Progenitor cell of endocrine pancreas (in vitro differentiated cells): Measurements from ENCODE around the gene GDF3. TPM values are rescaled to one million over a fixed set of nuclear protein-coding genes. Genes with fewer than 3 reads are reported as not detected.

ENCODE experiments used
- DNase-seq: peaks from one replicate; pipeline ENCODE4 v3.0.0; 2021; ENCODE audit warnings: low spot score; ENCODE audit not compliant: unreplicated experiment
- H3K27ac Mint-ChIP-seq: 2 replicates; pipeline ENCODE4 v1.8.0; 2021; ENCODE audit warnings: mild to moderate bottlenecking, moderate library complexity, mixed read lengths
- H3K27me3 Mint-ChIP-seq: 2 replicates; pipeline ENCODE4 v1.8.0; 2021; ENCODE audit warnings: mixed read lengths
- H3K36me3 Mint-ChIP-seq: 2 replicates; pipeline ENCODE4 v1.8.0; 2022; ENCODE audit warnings: mixed read lengths; ENCODE audit not compliant: insufficient read depth
- H3K4me1 Mint-ChIP-seq: 2 replicates; pipeline ENCODE4 v1.8.0; 2021; ENCODE audit warnings: low read depth, mixed read lengths
- H3K4me3 Mint-ChIP-seq: 2 replicates; pipeline ENCODE4 v1.8.0; 2021; ENCODE audit warnings: low read depth, mild to moderate bottlenecking, moderate library complexity, mixed read lengths
- H3K9me3 Mint-ChIP-seq: 2 replicates; pipeline ENCODE4 v1.8.0; 2021; ENCODE audit warnings: low read depth, mixed read lengths
- CTCF ChIP-seq: fragments of 200-600 bp; sonication (generic); IDR thresholded peaks from one replicate; pipeline ENCODE4 v1.5.0; 2021; ENCODE audit warnings: antibody characterized with exemption, mild to moderate bottlenecking; ENCODE audit not compliant: unreplicated experiment
- total RNA-seq: library from RNA; stranded (reverse); gene quantifications from 2 replicates; pipeline ENCODE4 v1.2.1, GENCODE V29; 2021

Gene GDF3
- total RNA-seq, 1 donor from 2014 or later: not detected

- peaks cover 2% of the 10 kb centered on the region for H3K4me1 Mint-ChIP-seq
- no peak for DNase-seq
- peaks cover 13% of the 10 kb centered on the region for H3K27me3 Mint-ChIP-seq
- H3K27ac Mint-ChIP-seq: no peak overlapping the region
- no peaks in the 10 kb centered on the region for H3K36me3 Mint-ChIP-seq
- peaks cover 11% of the 10 kb centered on the region for H3K9me3 Mint-ChIP-seq
- no peak overlapping the region for H3K4me3 Mint-ChIP-seq
- TF ChIP-seq CTCF: no peak
Observed at GRCh38 chr12:7709969-7710675, 14.5 kb upstream of the GDF3 start.

GRCh38 chr12:7705846-7706245 is 10.3 kb upstream of the GDF3 start:
- Mint-ChIP-seq H3K27me3 (peaks cover 8% of the 10 kb centered on the region), H3K27ac (no peak overlapping the region), H3K36me3 (no peaks in the 10 kb centered on the region), H3K4me3 (no peak overlapping the region), H3K9me3 (peaks cover 3% of the 10 kb centered on the region), H3K4me1 (no peaks in the 10 kb centered on the region)
- no peak for DNase-seq
- TF ChIP-seq CTCF: no peak

- no peaks in the 10 kb centered on the region for H3K36me3 Mint-ChIP-seq
- H3K4me1 Mint-ChIP-seq: peaks cover 7% of the 10 kb centered on the region
- H3K9me3 Mint-ChIP-seq: no peaks in the 10 kb centered on the region
- no peak for DNase-seq
- no peak overlapping the region for H3K27ac Mint-ChIP-seq
- no peak for TF ChIP-seq CTCF
- no peak overlapping the region for H3K4me3 Mint-ChIP-seq
- peaks cover 39% of the 10 kb centered on the region for H3K27me3 Mint-ChIP-seq
Observed at GRCh38 chr12:7695237-7695560, 376 bp downstream of the GDF3 start.

- no peak overlapping the region for H3K4me3 Mint-ChIP-seq
- no peaks in the 10 kb centered on the region for H3K9me3 Mint-ChIP-seq
- no peak for DNase-seq
- no peak overlapping the region for H3K27ac Mint-ChIP-seq
- peaks cover 7% of the 10 kb centered on the region for H3K4me1 Mint-ChIP-seq
- TF ChIP-seq CTCF: no peak
- peaks cover 39% of the 10 kb centered on the region for H3K27me3 Mint-ChIP-seq
- no peaks in the 10 kb centered on the region for H3K36me3 Mint-ChIP-seq
Observed at GRCh38 chr12:7694556-7695236, 879 bp downstream of the GDF3 start.

- Mint-ChIP-seq H3K4me1 (peaks cover 7% of the 10 kb centered on the region), H3K9me3 (no peaks in the 10 kb centered on the region), H3K36me3 (no peaks in the 10 kb centered on the region), H3K27me3 (peaks cover 39% of the 10 kb centered on the region), H3K27ac (no peak overlapping the region), H3K4me3 (no peak overlapping the region)
- no peak for TF ChIP-seq CTCF
- DNase-seq: no peak
Observed at GRCh38 chr12:7693793-7694192, 1.8 kb downstream of the GDF3 start.
